GM12873 (cell line): ENCODE data around the gene TRMT61B.

Experiments used
- TF ChIP-seq, protein P1 (sequence below): IDR thresholded peaks from 2 replicates; pipeline ENCODE4 v1.5.1; 2012; ENCODE audit warnings: low read depth, mild to moderate bottlenecking, moderate library complexity, low read length, control low read depth; ENCODE audit not compliant: insufficient read depth; ENCODE audit errors: missing control alignments

TRMT61B gene

DNA sequence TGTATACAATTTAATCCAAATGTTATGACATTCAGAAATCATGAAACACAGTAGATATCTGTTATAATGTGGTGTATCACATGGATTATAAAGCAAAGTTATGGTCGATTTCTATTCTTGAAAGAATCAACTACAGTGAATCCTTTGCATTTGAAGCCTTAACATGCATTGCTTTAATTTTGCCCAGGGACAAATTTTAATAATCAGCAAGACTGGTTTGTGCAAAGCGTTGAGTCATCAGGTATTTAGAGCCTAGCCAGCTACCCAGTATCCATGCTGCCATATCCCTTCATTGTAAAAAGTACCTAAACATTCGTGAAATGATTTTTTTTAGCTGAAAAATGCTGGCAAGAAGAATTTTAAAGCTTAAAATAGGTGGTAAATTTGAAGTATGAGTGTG lies 68.4 kb downstream of the TRMT61B start:
- TF ChIP-seq, protein P1, sequence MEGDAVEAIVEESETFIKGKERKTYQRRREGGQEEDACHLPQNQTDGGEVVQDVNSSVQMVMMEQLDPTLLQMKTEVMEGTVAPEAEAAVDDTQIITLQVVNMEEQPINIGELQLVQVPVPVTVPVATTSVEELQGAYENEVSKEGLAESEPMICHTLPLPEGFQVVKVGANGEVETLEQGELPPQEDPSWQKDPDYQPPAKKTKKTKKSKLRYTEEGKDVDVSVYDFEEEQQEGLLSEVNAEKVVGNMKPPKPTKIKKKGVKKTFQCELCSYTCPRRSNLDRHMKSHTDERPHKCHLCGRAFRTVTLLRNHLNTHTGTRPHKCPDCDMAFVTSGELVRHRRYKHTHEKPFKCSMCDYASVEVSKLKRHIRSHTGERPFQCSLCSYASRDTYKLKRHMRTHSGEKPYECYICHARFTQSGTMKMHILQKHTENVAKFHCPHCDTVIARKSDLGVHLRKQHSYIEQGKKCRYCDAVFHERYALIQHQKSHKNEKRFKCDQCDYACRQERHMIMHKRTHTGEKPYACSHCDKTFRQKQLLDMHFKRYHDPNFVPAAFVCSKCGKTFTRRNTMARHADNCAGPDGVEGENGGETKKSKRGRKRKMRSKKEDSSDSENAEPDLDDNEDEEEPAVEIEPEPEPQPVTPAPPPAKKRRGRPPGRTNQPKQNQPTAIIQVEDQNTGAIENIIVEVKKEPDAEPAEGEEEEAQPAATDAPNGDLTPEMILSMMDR, result no peak
